GM15510 (cell line): Measurements from ENCODE around the gene TXNDC12.

Experiments
- POLR2A ChIP-seq: IDR thresholded peaks from 3 replicates; pipeline ENCODE4 v1.6.1; 2011; ENCODE audit warnings: borderline replicate concordance; ENCODE audit not compliant: insufficient read length; ENCODE audit errors: extremely low read depth

TXNDC12 gene

GRCh38 chr1:51973587-51974474 is 81.2 kb downstream of the TXNDC12 start:
- no peak for TF ChIP-seq POLR2A
